Measurements from ENCODE around the gene COL23A1. TPM values are rescaled to one million over a fixed set of nuclear protein-coding genes. Genes with fewer than 3 reads are reported as not detected.

COL23A1 gene
- total RNA-seq, 1 experiment from 2014 or later, result 15.0 TPM

DNA sequence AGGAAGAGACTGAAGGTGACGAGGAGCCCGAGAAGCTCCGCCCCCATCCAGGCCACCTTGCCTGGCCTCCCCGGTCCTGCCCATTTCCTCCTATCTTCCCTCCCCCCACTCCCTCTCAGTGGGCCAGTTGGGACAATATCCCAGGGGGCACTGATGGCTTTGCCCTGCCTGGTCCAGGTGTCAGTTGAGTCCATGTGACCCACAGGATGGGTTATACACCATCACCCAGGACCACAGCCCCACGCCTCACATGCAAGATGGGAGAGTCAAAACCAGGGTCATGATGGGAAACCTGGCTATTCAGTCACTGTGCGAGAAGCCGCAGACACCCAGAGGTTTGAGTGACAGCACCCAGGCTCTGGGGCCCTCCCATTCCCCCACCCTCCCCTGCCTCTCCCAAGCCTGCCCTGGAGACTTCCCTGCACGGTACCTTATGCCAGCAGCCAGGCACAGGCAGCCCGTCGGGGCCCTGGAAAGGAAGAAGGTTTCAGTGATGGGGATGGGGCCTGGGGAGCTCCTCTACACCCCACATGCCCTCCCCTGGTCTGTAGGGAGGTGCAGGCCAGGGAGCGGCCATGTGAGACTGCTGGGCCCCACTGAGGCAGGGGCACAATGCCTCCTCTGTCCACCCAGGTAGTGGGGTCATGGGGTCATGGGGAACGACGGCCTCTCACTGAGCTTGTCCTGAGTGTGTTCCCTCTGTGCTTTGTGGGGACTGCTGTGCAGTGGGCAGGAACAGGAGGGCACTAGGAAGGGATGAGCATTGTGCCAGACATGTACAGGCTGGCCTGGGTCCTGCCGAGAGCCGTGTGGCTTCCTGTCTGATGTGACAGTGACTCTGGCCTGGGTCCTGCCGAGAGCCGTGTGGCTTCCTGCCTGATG, 351.2 kb downstream of the COL23A1 start:
- no peak for DNase-seq (ENCODE audit: low spot score)
- Mint-ChIP-seq H3K27me3 (ENCODE audit: low read depth) (no peaks in the 10 kb centered on the region), H3K4me1 (peaks cover 11% of the 10 kb centered on the region), H3K4me3 (no peak overlapping the region), H3K9me3 (no peaks in the 10 kb centered on the region), H3K36me3 (no peaks in the 10 kb centered on the region), H3K27ac (no peak overlapping the region)
- ATAC-seq, result peak; percentile 29
- ChIA-PET POLR2A (no interaction called here), CTCF (interaction anchor here (0.5 to 3.3 kb wide), 3 partner anchors 15 to 391 kb away, joined by 3 to 11 read pairs (median 3); partner anchors contain the start of gene COL23A1)
- TF ChIP-seq ZNF232 (CRISPR knock-in tag; IDR thresholded peaks at IDR 0.05) (no peak), ZNF138 (CRISPR knock-in tag; conservative IDR thresholded peaks at IDR 0.05) (no peak), ZNF263 (CRISPR knock-in tag; IDR thresholded peaks at IDR 0.05; ENCODE audit: low read depth) (no peak), RELA (CRISPR knock-in tag; IDR thresholded peaks at IDR 0.05; ENCODE audit: borderline replicate concordance) (no peak), KAT7 (CRISPR knock-in tag; IDR thresholded peaks at IDR 0.05; ENCODE audit: borderline replicate concordance) (no peak), GRHL2 (CRISPR knock-in tag; IDR thresholded peaks at IDR 0.05; ENCODE audit: insufficient replicate concordance, severe bottlenecking) (no peak), HMGA2 (CRISPR knock-in tag; IDR thresholded peaks at IDR 0.05) (no peak), TCF7 (CRISPR knock-in tag; IDR thresholded peaks at IDR 0.05; ENCODE audit: low read depth) (no peak), NFATC4 (CRISPR knock-in tag; IDR thresholded peaks at IDR 0.05) (no peak), JAZF1 (CRISPR knock-in tag; IDR thresholded peaks at IDR 0.05) (no peak)
- TF ChIP-seq, protein P1, sequence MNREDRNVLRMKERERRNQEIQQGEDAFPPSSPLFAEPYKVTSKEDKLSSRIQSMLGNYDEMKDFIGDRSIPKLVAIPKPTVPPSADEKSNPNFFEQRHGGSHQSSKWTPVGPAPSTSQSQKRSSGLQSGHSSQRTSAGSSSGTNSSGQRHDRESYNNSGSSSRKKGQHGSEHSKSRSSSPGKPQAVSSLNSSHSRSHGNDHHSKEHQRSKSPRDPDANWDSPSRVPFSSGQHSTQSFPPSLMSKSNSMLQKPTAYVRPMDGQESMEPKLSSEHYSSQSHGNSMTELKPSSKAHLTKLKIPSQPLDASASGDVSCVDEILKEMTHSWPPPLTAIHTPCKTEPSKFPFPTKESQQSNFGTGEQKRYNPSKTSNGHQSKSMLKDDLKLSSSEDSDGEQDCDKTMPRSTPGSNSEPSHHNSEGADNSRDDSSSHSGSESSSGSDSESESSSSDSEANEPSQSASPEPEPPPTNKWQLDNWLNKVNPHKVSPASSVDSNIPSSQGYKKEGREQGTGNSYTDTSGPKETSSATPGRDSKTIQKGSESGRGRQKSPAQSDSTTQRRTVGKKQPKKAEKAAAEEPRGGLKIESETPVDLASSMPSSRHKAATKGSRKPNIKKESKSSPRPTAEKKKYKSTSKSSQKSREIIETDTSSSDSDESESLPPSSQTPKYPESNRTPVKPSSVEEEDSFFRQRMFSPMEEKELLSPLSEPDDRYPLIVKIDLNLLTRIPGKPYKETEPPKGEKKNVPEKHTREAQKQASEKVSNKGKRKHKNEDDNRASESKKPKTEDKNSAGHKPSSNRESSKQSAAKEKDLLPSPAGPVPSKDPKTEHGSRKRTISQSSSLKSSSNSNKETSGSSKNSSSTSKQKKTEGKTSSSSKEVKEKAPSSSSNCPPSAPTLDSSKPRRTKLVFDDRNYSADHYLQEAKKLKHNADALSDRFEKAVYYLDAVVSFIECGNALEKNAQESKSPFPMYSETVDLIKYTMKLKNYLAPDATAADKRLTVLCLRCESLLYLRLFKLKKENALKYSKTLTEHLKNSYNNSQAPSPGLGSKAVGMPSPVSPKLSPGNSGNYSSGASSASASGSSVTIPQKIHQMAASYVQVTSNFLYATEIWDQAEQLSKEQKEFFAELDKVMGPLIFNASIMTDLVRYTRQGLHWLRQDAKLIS (CRISPR knock-in tag; IDR thresholded peaks at IDR 0.05; ENCODE audit: borderline replicate concordance), result no peak
- TF ChIP-seq, protein P2, sequence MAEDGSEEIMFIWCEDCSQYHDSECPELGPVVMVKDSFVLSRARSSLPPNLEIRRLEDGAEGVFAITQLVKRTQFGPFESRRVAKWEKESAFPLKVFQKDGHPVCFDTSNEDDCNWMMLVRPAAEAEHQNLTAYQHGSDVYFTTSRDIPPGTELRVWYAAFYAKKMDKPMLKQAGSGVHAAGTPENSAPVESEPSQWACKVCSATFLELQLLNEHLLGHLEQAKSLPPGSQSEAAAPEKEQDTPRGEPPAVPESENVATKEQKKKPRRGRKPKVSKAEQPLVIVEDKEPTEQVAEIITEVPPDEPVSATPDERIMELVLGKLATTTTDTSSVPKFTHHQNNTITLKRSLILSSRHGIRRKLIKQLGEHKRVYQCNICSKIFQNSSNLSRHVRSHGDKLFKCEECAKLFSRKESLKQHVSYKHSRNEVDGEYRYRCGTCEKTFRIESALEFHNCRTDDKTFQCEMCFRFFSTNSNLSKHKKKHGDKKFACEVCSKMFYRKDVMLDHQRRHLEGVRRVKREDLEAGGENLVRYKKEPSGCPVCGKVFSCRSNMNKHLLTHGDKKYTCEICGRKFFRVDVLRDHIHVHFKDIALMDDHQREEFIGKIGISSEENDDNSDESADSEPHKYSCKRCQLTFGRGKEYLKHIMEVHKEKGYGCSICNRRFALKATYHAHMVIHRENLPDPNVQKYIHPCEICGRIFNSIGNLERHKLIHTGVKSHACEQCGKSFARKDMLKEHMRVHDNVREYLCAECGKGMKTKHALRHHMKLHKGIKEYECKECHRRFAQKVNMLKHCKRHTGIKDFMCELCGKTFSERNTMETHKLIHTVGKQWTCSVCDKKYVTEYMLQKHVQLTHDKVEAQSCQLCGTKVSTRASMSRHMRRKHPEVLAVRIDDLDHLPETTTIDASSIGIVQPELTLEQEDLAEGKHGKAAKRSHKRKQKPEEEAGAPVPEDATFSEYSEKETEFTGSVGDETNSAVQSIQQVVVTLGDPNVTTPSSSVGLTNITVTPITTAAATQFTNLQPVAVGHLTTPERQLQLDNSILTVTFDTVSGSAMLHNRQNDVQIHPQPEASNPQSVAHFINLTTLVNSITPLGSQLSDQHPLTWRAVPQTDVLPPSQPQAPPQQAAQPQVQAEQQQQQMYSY (CRISPR knock-in tag; IDR thresholded peaks at IDR 0.05), result no peak
- TF ChIP-seq, protein P3, sequence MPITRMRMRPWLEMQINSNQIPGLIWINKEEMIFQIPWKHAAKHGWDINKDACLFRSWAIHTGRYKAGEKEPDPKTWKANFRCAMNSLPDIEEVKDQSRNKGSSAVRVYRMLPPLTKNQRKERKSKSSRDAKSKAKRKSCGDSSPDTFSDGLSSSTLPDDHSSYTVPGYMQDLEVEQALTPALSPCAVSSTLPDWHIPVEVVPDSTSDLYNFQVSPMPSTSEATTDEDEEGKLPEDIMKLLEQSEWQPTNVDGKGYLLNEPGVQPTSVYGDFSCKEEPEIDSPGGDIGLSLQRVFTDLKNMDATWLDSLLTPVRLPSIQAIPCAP (CRISPR knock-in tag; IDR thresholded peaks at IDR 0.05), result no peak

DNA sequence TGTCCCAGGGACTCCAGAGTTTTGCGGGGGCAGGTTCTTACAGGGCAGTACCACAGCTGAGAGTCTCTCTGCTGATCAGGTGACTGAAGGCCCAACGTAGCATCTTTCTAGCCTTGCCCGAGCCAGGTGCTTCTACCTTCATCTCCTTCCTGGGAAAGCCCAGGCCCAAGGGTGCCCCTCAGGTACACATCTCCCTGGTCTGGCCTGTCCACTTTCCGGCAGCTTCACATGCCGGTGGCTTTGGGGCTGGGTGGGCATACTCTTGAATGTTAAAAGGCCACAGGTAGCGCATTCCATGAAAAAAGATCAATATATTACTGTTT, 351.9 kb downstream of the COL23A1 start:
- Mint-ChIP-seq H3K27ac (no peak overlapping the region), H3K27me3 (ENCODE audit: low read depth) (no peaks in the 10 kb centered on the region), H3K4me1 (peaks cover 11% of the 10 kb centered on the region), H3K36me3 (no peaks in the 10 kb centered on the region), H3K4me3 (no peak overlapping the region), H3K9me3 (no peaks in the 10 kb centered on the region)
- no peak for TF ChIP-seq GRHL2 (CRISPR knock-in tag; IDR thresholded peaks at IDR 0.05; ENCODE audit: insufficient replicate concordance, severe bottlenecking)
- TF ChIP-seq, protein P4, sequence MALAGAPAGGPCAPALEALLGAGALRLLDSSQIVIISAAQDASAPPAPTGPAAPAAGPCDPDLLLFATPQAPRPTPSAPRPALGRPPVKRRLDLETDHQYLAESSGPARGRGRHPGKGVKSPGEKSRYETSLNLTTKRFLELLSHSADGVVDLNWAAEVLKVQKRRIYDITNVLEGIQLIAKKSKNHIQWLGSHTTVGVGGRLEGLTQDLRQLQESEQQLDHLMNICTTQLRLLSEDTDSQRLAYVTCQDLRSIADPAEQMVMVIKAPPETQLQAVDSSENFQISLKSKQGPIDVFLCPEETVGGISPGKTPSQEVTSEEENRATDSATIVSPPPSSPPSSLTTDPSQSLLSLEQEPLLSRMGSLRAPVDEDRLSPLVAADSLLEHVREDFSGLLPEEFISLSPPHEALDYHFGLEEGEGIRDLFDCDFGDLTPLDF (CRISPR knock-in tag; IDR thresholded peaks at IDR 0.05), result no peak
- CTCF ChIA-PET, result interaction anchor here (0.5 to 3.3 kb wide), 3 partner anchors 14 to 391 kb away, joined by 3 to 11 read pairs (median 3); partner anchors contain the start of gene COL23A1
- DNase-seq (ENCODE audit: low spot score), result no peak
- ATAC-seq, result no peak
- POLR2A ChIA-PET, result no interaction called here
